ENCODE data around the gene SFMBT2.

The SFMBT2 gene

DNA sequence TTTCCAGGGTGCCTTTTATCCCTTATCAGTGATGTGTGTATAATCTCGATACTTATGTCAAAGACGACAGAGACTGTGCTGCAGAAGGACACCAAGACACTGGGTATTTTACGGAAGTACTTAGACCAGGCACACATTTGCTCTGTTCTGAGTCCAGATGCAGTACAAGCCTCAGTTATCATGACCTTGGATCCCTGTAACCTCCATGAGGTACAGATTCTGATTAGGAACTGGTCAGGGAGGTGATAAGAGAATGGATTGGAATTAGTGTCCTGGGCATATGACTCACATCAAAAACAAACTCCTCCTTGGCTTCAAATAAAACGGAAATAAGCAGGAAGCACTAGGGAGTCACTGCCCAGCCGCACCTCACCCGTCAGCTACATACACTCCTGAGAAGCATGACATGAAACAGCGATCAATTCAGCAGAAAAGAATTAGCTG lies 146.5 kb downstream of the SFMBT2 start:
- DNase-seq (ENCODE audit: low spot score) = no peak

DNA sequence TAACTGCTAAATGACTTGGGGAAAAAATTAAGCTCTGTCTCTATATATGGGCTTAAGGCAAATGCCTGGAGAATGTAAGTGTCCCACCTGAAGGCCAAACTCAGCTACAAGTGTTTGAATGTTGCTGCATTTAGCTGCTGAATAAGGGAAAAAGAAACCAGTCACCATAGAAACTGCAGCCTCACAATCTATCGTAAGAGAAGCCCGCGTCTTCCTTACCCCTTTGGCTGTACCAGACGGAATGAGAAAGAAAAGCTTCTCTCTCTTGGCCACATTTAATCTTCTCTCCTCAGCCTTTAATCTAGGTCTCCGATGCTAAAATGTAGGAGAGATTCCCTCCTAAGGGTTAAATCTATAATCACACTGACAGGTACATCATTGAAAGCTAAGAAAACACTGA lies 147.2 kb downstream of the SFMBT2 start:
- no peak for DNase-seq (ENCODE audit: low spot score)

GRCh38 chr10:7261351-7261750 lies 149.5 kb downstream of the SFMBT2 start:
- DNase-seq (ENCODE audit: low spot score) = no peak

DNA sequence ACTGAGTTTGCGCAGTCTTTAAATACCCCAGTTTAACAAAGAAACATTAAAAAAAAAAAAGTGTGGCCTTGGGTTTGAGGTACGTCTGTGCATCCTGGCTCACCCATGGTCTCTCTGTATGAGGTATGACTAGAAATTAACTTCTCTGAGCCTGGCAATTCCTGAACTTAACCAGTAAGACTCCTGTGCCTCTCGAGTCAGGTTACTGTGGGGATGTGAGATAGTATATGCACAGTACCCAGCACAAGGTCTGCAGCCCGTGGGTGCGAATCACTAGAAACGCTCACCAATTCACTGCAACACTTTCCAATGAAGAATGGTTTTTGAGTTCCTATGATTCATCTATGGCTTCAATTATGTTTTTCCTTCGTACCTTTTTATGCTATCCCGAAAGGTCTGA lies 149.9 kb downstream of the SFMBT2 start:
- DNase-seq (ENCODE audit: low spot score) = no peak

DNA sequence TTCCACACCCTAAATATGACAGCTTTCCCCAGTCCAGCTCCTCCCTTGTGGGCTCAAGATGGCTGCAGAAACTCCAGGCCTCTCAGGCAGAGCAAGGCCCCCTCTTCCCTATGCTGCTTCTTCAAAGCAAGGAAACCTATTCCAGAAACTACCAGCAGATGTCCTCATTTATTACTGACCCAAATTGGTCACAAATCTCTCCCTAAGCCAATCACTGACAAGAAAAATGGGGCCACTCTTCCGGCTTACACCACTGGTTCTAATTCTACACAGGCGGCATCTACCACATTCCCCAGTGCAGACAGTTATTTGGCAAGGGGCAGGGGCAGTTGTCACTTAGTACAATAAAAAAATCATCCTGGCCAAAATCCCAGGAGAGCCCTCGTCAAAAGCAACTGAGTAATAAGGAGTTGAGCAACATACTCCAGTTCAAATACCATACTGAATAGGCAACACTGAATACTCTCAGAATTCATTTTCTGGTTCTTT lies 150.4 kb downstream of the SFMBT2 start:
- peak; percentile 93 for DNase-seq (ENCODE audit: low spot score)

- DNase-seq (ENCODE audit: low spot score) = no peak
Measured at GRCh38 chr10:7258948-7259523, 151.8 kb downstream of the SFMBT2 start.

DNA sequence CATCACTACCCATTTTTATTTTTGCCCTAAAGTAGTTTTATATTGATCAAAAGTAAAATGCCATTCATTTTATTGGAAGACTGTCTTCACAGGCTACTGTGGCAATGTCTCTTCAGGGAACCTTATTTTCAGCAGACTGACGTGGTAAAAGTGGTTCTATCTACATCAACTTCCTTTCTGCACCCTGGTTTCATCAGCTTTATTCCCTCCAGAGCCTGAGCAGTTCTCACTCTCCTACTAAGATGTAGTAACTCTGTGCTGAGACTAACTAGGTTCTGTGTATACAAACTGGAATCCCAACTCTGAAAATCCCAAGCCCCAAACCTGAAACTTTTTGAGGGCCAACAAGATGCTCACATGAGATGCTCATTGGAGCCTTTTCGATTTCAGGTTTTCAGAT lies 155.3 kb downstream of the SFMBT2 start:
- DNase-seq (ENCODE audit: low spot score) = no peak

DNA sequence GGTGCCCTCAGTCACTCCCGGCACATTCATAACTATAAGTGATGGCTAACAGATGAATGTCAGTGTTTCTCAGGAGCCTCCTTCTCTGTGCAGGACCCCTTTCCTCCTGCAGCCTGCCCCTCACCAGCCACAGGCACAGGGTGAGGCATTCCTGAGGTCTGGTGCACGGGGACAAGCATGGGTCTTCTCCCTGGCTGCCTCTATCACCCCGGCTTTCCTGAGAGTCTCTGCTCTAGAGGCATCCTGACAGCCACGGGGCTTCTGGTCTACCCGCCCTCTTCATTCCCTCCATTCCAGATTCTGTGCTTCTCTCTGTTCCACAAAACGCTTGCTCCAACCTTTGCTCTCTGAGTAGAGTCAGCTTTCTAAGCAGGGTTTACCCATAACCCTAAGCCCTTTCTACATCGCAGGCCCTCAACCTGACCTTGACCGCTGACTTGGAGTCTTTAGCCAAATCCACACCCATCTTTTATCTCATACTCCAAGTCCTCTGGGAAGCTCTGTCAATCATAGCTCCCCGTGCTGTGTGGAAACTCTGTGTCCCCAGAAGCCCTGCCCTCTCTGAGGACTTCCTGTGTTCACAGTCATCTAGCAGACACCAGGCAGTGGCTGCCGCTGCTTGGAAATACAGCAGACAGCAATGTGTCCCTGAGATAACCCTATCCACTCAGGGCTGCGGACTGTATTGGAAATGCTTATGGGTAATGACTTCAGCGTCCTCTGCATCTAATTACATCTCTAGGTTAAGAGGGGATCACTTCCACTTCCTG lies 159.0 kb downstream of the SFMBT2 start:
- DNase-seq (ENCODE audit: low spot score) = no peak

GRCh38 chr10:7250236-7250635 lies 160.6 kb downstream of the SFMBT2 start:
- no peak for DNase-seq (ENCODE audit: low spot score)

DNA sequence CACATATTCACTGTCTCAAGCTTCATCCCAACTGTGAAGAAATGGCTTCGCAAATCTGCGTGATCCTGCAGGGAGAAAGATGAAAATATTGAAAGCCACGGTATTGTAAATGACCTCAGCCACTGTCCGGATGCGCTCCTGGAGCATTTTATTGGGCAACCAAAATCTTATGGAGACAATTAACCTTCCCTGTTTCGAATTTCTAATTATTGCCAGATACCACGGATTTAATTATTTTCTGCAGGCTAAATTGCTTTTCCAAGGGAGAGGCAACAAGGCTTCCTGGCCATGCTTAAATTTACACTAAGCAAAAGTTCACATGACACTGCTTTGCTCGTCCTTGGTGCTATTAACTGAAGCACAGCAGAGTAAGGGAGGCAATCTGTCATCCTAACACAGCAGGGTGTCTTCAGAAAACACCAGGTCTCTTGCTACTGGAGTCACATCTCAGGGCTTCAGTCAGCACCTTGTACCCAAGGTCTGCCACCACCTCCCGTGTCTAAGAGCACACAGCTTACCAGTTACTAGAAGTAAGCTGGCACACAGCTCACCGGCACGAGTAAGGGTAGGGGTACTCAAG lies 162.2 kb downstream of the SFMBT2 start:
- no peak for DNase-seq (ENCODE audit: low spot score)

- DNase-seq (ENCODE audit: low spot score) = no peak
Measured at GRCh38 chr10:7248148-7248547, 162.7 kb downstream of the SFMBT2 start.

GRCh38 chr10:7245505-7245904 lies 165.3 kb downstream of the SFMBT2 start:
- DNase-seq (ENCODE audit: low spot score) = no peak

- no peak for DNase-seq (ENCODE audit: low spot score)
Measured at GRCh38 chr10:7243873-7244272, 167.0 kb downstream of the SFMBT2 start.

DNA sequence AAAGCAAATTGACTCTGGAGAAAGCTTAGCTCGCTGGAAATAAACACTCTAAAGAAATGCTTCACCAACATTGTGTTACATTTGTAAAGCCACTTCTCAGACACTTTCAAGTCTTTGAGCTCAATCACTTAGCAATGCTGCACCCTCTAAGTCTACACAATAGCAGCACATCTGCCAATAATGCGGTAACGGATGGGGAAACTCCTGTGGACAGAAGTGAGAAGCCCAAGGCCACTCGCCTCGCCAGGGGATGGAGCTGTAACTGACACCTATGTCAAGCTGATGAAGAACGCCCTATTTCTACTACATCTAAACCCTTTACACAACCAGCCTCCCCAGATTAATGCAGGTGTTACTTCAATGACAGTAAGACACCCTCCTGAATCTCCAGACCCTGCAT lies 167.7 kb downstream of the SFMBT2 start:
- DNase-seq (ENCODE audit: low spot score) = no peak

GRCh38 chr10:7239312-7239985 lies 171.4 kb downstream of the SFMBT2 start:
- DNase-seq (ENCODE audit: low spot score) = no peak

GRCh38 chr10:7235376-7235775 lies 175.5 kb downstream of the SFMBT2 start:
- DNase-seq (ENCODE audit: low spot score) = no peak

DNA sequence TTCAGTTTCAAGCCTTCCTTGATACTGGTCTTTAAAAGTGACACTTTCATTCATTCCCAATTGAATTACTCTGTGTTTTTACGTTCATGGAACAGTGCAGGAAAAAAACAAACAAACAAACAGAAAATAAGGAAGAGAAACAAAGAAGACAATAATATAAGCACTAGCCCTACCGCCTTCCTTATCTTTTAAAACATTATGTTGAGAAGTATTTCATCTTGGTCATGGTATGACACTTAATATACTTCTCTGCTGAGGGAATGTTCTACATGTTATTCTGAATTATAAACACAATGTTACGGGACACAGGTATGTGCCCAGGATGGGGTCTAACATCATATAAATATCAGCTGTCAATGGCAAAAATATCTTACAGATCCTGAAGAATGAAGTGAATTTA lies 176.7 kb downstream of the SFMBT2 start:
- DNase-seq (ENCODE audit: low spot score) = no peak

DNA sequence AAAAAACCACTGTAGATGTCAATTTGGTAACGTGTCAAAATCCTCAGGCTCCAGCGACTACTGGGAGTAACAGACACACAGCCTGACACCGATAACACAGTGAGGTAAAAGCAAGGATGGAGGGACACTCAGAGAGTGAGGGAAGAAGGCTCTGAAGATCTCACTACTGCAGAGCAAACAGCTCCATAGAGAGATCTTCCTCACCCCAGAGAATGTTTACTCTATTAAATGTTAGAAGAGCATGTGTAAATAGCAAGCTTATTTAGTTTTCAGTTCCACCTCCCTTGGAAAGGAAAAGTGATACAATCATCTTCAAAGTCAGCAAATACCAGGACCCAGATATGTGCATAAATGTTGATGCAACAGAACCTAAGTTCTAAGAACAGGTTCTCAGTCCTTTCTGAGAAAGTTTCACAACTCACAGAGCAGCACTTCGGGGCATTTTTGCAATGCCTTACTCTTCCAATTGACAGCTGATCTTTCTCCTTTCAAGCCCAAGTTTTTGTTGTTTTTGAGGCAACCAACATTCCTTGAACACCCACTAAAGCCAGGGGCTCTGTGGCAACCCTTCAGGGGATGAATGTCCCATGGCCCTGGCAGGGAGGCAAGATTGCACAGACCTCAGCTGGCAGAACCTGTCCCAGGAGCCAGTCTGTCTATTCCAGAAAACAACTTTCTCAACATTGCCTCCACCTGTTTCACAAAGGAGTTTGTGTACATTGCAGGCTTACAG lies 177.4 kb downstream of the SFMBT2 start:
- DNase-seq (ENCODE audit: low spot score) = no peak

- no peak for DNase-seq (ENCODE audit: low spot score)
Measured at GRCh38 chr10:7231509-7232414, 179.1 kb downstream of the SFMBT2 start.

DNA sequence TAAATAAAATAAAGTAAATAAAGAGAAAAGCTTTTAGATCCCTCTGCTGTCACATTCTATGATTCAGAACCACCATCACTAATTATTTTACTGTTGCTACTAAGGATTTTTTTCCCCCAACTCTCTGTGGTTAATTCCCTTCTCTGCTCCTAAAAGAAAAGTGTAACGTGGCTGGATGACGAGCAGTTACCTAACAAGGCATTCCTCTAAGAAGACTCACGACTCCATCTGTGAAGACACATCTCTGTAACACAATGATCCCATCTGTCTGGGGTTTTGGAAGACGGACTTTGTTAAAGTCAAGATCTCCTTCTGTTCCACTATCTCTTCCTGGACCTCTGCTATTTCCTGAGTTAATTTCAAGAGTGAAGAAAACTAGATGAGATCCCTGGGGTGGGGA lies 179.9 kb downstream of the SFMBT2 start:
- DNase-seq (ENCODE audit: low spot score) = no peak

GRCh38 chr10:7230036-7230435 lies 180.8 kb downstream of the SFMBT2 start:
- no peak for DNase-seq (ENCODE audit: low spot score)

Data from pons (tissue), 1 donor.